Osteoblast (primary cell): ENCODE results near the gene TCF4. TPM values are rescaled to one million over a fixed set of nuclear protein-coding genes. Genes with fewer than 3 reads are reported as not detected.

Experiments
- DNase-seq: peaks from one replicate; pipeline ENCODE4 v3.0.0; 2011; ENCODE audit warnings: low spot score, mixed read lengths; ENCODE audit not compliant: insufficient read length; ENCODE audit errors: missing footprints
- H2AFZ ChIP-seq: 2 replicates; pipeline ENCODE4 v1.6.0; 2011; ENCODE audit warnings: mild to moderate bottlenecking, low read length
- H3K27ac ChIP-seq: 2 replicates; pipeline ENCODE4 v1.5.1; 2011; ENCODE audit warnings: mild to moderate bottlenecking, low read depth, low read length, moderate library complexity
- H3K27me3 ChIP-seq: 2 replicates; pipeline ENCODE4 v1.6.0; 2012; ENCODE audit warnings: mild to moderate bottlenecking, control low read depth, inconsistent platforms, low read length, moderate library complexity; ENCODE audit not compliant: insufficient read depth
- H3K36me3 ChIP-seq: 2 replicates; pipeline ENCODE4 v1.5.1; 2011; ENCODE audit warnings: mild to moderate bottlenecking, low read length, control low read depth, moderate library complexity; ENCODE audit not compliant: insufficient read depth
- H3K4me1 ChIP-seq: 2 replicates; pipeline ENCODE4 v1.5.1; 2011; ENCODE audit warnings: mild to moderate bottlenecking, low read length, control low read depth, moderate library complexity; ENCODE audit not compliant: insufficient read depth
- H3K4me2 ChIP-seq: 2 replicates; pipeline ENCODE4 v1.6.0; 2011; ENCODE audit warnings: mild to moderate bottlenecking, low read length; ENCODE audit not compliant: insufficient read depth
- H3K4me3 ChIP-seq: fragments of 200-600 bp; sonication (generic); 3 replicates; pipeline ENCODE4 v1.5.1; 2012; ENCODE audit warnings: mild to moderate bottlenecking, low read length, inconsistent platforms; ENCODE audit not compliant: insufficient read depth
- H3K79me2 ChIP-seq: 2 replicates; pipeline ENCODE4 v1.6.0; 2012; ENCODE audit warnings: mild to moderate bottlenecking, low read length, control low read depth, inconsistent platforms; ENCODE audit not compliant: insufficient read depth
- H3K9me3 ChIP-seq: 2 replicates; pipeline ENCODE4 v1.5.1; 2011; ENCODE audit warnings: low read depth, low read length, control low read depth
- H4K20me1 ChIP-seq: 2 replicates; pipeline ENCODE4 v1.6.0; 2012; ENCODE audit warnings: mild to moderate bottlenecking, low read length, control low read depth; ENCODE audit not compliant: insufficient read depth
- CTCF ChIP-seq: IDR thresholded peaks from 2 replicates; pipeline ENCODE4 v1.5.1; 2011; ENCODE audit warnings: mild to moderate bottlenecking, low read depth, low read length, moderate library complexity; ENCODE audit errors: extremely low read depth
- total RNA-seq: library from RNA; depleted of rRNA; stranded (reverse); fragments of >200 nt; gene quantifications from 2 replicates; pipeline ENCODE4 v1.2.3, GENCODE V29; 2012

TCF4 gene
- total RNA-seq, 1 donor: 87.2 TPM

GRCh38 chr18:55483266-55483871 is 104.6 kb downstream of the TCF4 start:
- Histone ChIP-seq H3K36me3 (no peaks in the 10 kb centered on the region), H3K4me2 (no peak overlapping the region), H3K27ac (no peak overlapping the region), H3K4me3 (no peak overlapping the region), H4K20me1 (no peaks in the 10 kb centered on the region), H2AFZ (no peak overlapping the region), H3K4me1 (peaks cover 12% of the 10 kb centered on the region), H3K27me3 (no peaks in the 10 kb centered on the region), H3K79me2 (peaks cover 41% of the 10 kb centered on the region), H3K9me3 (no peaks in the 10 kb centered on the region)
- no peak for TF ChIP-seq CTCF
- no peak for DNase-seq

DNA sequence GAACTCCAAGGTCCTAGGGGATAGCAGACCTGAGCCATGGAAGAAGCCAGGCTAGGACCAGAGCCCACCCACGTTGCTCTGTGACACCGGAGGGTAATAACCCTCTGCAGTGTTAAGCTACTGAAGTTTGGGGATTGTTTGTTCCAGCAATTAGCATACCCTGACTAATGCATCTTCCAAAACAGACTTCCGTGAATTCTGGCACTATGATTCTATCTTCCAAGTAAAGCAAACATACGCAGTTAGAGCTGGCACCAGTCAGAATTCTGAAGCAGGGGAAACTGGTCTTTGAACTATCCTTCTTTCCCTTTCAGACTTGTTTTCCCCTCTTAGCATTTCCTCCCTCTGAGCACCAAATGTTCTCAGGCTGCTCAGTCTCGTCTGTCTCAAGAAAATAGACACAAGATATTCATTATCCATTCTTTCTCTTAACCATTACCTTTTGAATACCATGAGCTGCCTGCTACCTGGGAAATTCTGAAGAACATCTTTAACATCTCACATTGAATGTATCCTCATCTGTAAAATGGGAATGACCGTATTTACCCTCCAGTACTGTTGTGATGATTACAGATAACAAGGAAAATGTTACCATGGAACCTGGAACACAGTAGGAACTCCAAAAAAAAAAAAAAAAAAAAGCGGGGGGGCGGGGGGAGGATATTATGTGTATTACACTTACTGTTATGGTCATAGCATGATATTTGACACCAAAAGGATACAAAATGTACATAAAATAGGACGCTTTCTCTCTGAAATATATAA is 108.2 kb downstream of the TCF4 start:
- DNase-seq: no peak

DNA sequence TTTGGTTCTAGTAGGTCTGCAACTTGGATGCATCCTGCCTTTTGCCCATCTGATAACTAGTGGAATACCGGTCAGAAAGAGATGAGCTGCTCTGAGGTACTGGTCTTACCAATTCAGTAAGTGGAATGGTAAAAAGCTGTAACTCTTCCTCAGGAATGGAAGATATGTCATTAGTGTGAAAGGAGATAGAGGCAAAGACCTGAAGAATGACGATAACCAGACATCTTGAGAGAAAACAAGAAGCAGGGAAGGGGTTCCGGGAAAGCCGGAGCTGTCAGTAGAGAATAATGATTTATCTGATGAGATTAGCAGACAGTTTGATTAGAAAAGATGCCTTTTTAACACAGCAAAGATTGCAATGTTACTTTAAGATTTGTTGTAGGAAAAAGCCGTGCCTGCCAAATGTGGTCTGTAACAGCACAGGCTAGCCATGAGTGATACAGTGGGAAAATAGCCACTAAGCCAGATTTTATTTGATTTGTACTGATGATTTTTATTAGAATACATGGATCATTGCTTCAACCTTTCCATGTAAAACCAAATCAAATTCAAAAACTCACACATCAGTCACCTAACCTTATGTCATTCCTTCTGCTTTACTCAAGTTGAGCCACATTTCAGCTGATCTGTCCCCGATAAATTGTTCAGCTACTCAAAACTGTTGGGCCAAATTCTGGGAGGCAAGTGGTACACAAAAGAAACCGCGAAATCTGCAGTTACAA is 110.0 kb downstream of the TCF4 start:
- Histone ChIP-seq H3K4me2 (peak overlapping the region; percentile 98), H3K4me1 (peaks cover 12% of the 10 kb centered on the region), H3K27ac (peak overlapping the region; percentile 84), H3K9me3 (no peaks in the 10 kb centered on the region), H2AFZ (peak overlapping the region; percentile 77), H3K4me3 (peak overlapping the region; percentile 73), H3K27me3 (no peaks in the 10 kb centered on the region), H4K20me1 (no peaks in the 10 kb centered on the region), H3K79me2 (peaks cover 47% of the 10 kb centered on the region), H3K36me3 (no peaks in the 10 kb centered on the region)
- no peak for TF ChIP-seq CTCF
- DNase-seq: no peak

More for the DNA sequence above, 108.2 kb downstream of the TCF4 start:
- H4K20me1 ChIP-seq: no peaks in the 10 kb centered on the region
- TF ChIP-seq CTCF: no peak
- H3K4me1 ChIP-seq: peaks cover 12% of the 10 kb centered on the region
- H2AFZ ChIP-seq: no peak overlapping the region
- H3K9me3 ChIP-seq: no peaks in the 10 kb centered on the region
- H3K27me3 ChIP-seq: no peaks in the 10 kb centered on the region
- H3K4me3 ChIP-seq: no peak overlapping the region
- H3K4me2 ChIP-seq: no peak overlapping the region
- H3K79me2 ChIP-seq: peaks cover 41% of the 10 kb centered on the region
- H3K27ac ChIP-seq: no peak overlapping the region
- no peaks in the 10 kb centered on the region for H3K36me3 ChIP-seq

DNA sequence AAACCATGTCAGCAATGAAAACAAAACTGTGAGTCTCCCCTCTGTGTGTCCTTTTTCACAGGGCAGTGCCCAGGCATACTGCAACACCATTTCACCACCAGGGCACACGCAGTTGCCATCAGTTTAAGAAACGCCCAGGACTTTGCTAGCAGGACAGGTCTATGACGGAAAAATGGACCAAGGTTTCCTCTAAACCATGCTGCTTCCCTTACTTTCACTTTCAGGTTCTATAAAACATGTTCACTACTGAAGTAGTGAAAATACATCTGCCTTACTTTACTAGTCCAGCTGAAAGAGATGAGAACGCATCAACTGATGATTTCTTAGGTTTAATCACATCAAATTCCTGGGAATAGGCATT is 110.5 kb downstream of the TCF4 start:
- Histone ChIP-seq H3K79me2 (peaks cover 44% of the 10 kb centered on the region), H3K4me2 (peak overlapping the region; percentile 98), H3K4me1 (peaks cover 12% of the 10 kb centered on the region), H2AFZ (peak overlapping the region; percentile 77), H3K27ac (peak overlapping the region; percentile 84), H3K9me3 (no peaks in the 10 kb centered on the region), H3K27me3 (no peaks in the 10 kb centered on the region), H4K20me1 (no peaks in the 10 kb centered on the region), H3K4me3 (peak overlapping the region; percentile 73), H3K36me3 (no peaks in the 10 kb centered on the region)
- peak; percentile 35 for TF ChIP-seq CTCF
- DNase-seq: no peak
